RWPE1 (cell line): ENCODE measurements around the gene TEDDM1.

Source experiments
- CTCF ChIA-PET: fragments of 350-600 bp; sonication (Branson Sonifier 250); formaldehyde crosslinking; extraction: SDS; loops from one replicate; lab custom pipeline; 2021; lab: Yijun Ruan, JAX
- POLR2A ChIA-PET: fragments of 400-600 bp; formaldehyde crosslinking; extraction: SDS; loops from one replicate; lab custom pipeline; 2020; ENCODE audit warnings: antibody characterized with exemption; ENCODE audit not compliant: low non-redundant PET; lab: Yijun Ruan, JAX
- DNase-seq: peaks from one replicate; pipeline ENCODE4 v3.0.0; 2012; ENCODE audit warnings: low spot score
- H3K27ac ChIP-seq: fragments of 450-650 bp; 2 replicates; pipeline ENCODE4 v1.5.1; 2017
- CTCF ChIP-seq: fragments of 450-650 bp; conservative IDR thresholded peaks from 2 replicates; pipeline ENCODE4 v1.5.1; 2017; ENCODE audit warnings: low read depth, mild to moderate bottlenecking

The TEDDM1 gene

GRCh38 chr1:182395906-182396305, 4.6 kb downstream of the TEDDM1 start:
- TF ChIP-seq CTCF, result no peak
- H3K27ac ChIP-seq, result no peak overlapping the region
- ChIA-PET CTCF (interaction anchor here (1.4 to 4.5 kb wide), 5 partner anchors 252 to 317 kb away, joined by 4 to 58 read pairs (median 10); no protein-coding TSS in a partner anchor), POLR2A (no interaction called here)
- no peak for DNase-seq

GRCh38 chr1:182394055-182394775, 6.3 kb downstream of the TEDDM1 start:
- no peak for DNase-seq
- TF ChIP-seq CTCF, result no peak
- ChIA-PET CTCF (interaction anchor here (1.5 to 4.5 kb wide), 2 partner anchors 251 to 309 kb away, joined by 4 to 58 read pairs; no protein-coding TSS in a partner anchor), POLR2A (no interaction called here)
- no peak overlapping the region for H3K27ac ChIP-seq

- CTCF ChIA-PET, result interaction anchor here (1.0 to 1.1 kb wide), 3 partner anchors 249 to 311 kb away, joined by 3 to 4 read pairs (median 4); no protein-coding TSS in a partner anchor
- POLR2A ChIA-PET, result interaction anchor here (0.9 to 1.0 kb wide), 2 partner anchors 245 to 305 kb away, joined by 3 read pairs; no protein-coding TSS in a partner anchor
- TF ChIP-seq CTCF, result no peak
- DNase-seq, result peak; percentile 17
- H3K27ac ChIP-seq, result peak overlapping the region; percentile 92
Observed at GRCh38 chr1:182392050-182393028, 8.1 kb downstream of the TEDDM1 start.

GRCh38 chr1:182391362-182392049, 9.0 kb downstream of the TEDDM1 start, which contains the start of gene GLUL:
GLUL (minus strand) TSS chr1:182391790; CDS start chr1:182388737, 3,053 bp downstream.
- ChIA-PET POLR2A (interaction anchor here (0.9 to 1.0 kb wide), 2 partner anchors 244 to 304 kb away, joined by 3 read pairs; no protein-coding TSS in a partner anchor), CTCF (interaction anchor here (1.0 to 1.1 kb wide), 3 partner anchors 248 to 310 kb away, joined by 3 to 4 read pairs (median 4); no protein-coding TSS in a partner anchor)
- peak within 1 kb of the TSS; percentile 92 for H3K27ac ChIP-seq
- DNase-seq, result peak; percentile 93
- TF ChIP-seq CTCF, result no peak

GRCh38 chr1:182391028-182391361, 9.5 kb downstream of the TEDDM1 start:
- POLR2A ChIA-PET, result no interaction called here
- peak overlapping the region; percentile 92 for H3K27ac ChIP-seq
- TF ChIP-seq CTCF, result no peak
- CTCF ChIA-PET, result interaction anchor here (1.8 to 2.3 kb wide), 2 partner anchors 248 to 306 kb away, joined by 9 to 10 read pairs; no protein-coding TSS in a partner anchor
- DNase-seq, result no peak
